HepG2 (cell line): ENCODE data around the gene TTBK1. TPM values are rescaled to one million over a fixed set of nuclear protein-coding genes. Genes with fewer than 3 reads are reported as not detected.

ENCODE experiments used
- ADNP ChIP-seq: sonication (generic); formaldehyde crosslinking; IDR thresholded peaks from 2 replicates; pipeline ENCODE4 v1.4.0; 2020; ENCODE audit warnings: missing genetic modification reagents
- AGO1 ChIP-seq: fragments of 200-400 bp; formaldehyde crosslinking; IDR thresholded peaks from 2 replicates; pipeline ENCODE4 v1.6.1; 2017; ENCODE audit warnings: mild to moderate bottlenecking, low read depth, low read length, moderate library complexity; ENCODE audit not compliant: poor library complexity, severe bottlenecking
- FIP1L1 ChIP-seq: fragments of 200-400 bp; formaldehyde crosslinking; IDR thresholded peaks from 2 replicates; pipeline ENCODE4 v1.6.1; 2018; ENCODE audit warnings: low read depth, mild to moderate bottlenecking, low read length, moderate library complexity, borderline replicate concordance; ENCODE audit not compliant: insufficient read depth
- GABPA ChIP-seq, 2 experiments: IDR thresholded peaks; 2 replicates each; pipeline ENCODE4 v1.6.1; 2011 to 2016; ENCODE audit warnings: low read depth in 2 of 2, low read length in 1 of 2, missing biosample characterization in 1 of 2, missing genetic modification characterization in 1 of 2
- KAT7 ChIP-seq: IDR thresholded peaks from 2 replicates; pipeline ENCODE4 v1.6.1; 2018; ENCODE audit warnings: borderline replicate concordance, missing compliant biosample characterization
- MED8 ChIP-seq: sonication (generic); formaldehyde crosslinking; IDR thresholded peaks from 2 replicates; pipeline ENCODE4 v1.8.1; 2023; ENCODE audit warnings: mild to moderate bottlenecking, missing genetic modification reagents; ENCODE audit not compliant: insufficient replicate concordance
- SP2 ChIP-seq: sonication (generic); formaldehyde crosslinking; IDR thresholded peaks from 2 replicates; pipeline ENCODE4 v1.5.1; 2020; ENCODE audit warnings: mild to moderate bottlenecking, missing genetic modification reagents
- ZBTB7A ChIP-seq: sonication (generic); formaldehyde crosslinking; IDR thresholded peaks from 2 replicates; pipeline ENCODE4 v1.8.0; 2022; ENCODE audit warnings: mild to moderate bottlenecking, missing genetic modification reagents
- ZNF569 ChIP-seq: sonication (generic); formaldehyde crosslinking; IDR thresholded peaks from 2 replicates; pipeline ENCODE4 v1.5.0; 2020; ENCODE audit warnings: mild to moderate bottlenecking, missing genetic modification reagents, moderate library complexity, borderline replicate concordance
- ZNF749 ChIP-seq: sonication (generic); formaldehyde crosslinking; IDR thresholded peaks from 2 replicates; pipeline ENCODE4 v1.8.0; 2022; ENCODE audit warnings: mild to moderate bottlenecking, missing genetic modification reagents, moderate library complexity, borderline replicate concordance
- polyA plus RNA-seq, 8 experiments: library from polyadenylated mRNA; depleted of rRNA in 3 of 8; stranded (reverse) in 7 of 8; unstranded in 1 of 8; fragments of >200 nt; fragmentation: Illumina TruSeq in 4 of 8; extraction: Trizol in 4 of 8; gene quantifications; 2 replicates each; pipeline versions ENCODE4 v1.2.1 to v1.2.3, GENCODE V29; 2011 to 2016; ENCODE audit warnings: low read depth in 4 of 8, missing spikeins in 1 of 8, mixed read lengths in 1 of 8; ENCODE audit not compliant: insufficient read depth in 1 of 8
- total RNA-seq, 5 experiments: library from RNA; depleted of rRNA; stranded (reverse); fragments of >200 nt; fragmentation: Illumina TruSeq; extraction: Trizol; gene quantifications; 2 replicates each; pipeline ENCODE4 v1.2.3, GENCODE V29; 2016; ENCODE audit warnings: low read depth in 1 of 5
- TF ChIP-seq, protein P1 (sequence below): sonication (generic); formaldehyde crosslinking; IDR thresholded peaks from 2 replicates; pipeline ENCODE4 v1.5.0; 2020; ENCODE audit warnings: missing genetic modification reagents
- TF ChIP-seq, protein P2 (sequence below): sonication (generic); formaldehyde crosslinking; IDR thresholded peaks from 2 replicates; pipeline ENCODE4 v1.4.0; 2020; ENCODE audit warnings: missing genetic modification reagents
- TF ChIP-seq, protein P3 (sequence below): sonication (generic); formaldehyde crosslinking; IDR thresholded peaks from 2 replicates; pipeline ENCODE4 v1.8.1; 2022; ENCODE audit warnings: mild to moderate bottlenecking, missing genetic modification reagents
- TF ChIP-seq, protein P4 (sequence below): IDR thresholded peaks from 2 replicates; pipeline ENCODE4 v1.6.1; 2016; ENCODE audit warnings: mild to moderate bottlenecking
- TF ChIP-seq, protein P5 (sequence below): sonication (generic); formaldehyde crosslinking; conservative IDR thresholded peaks from 2 replicates; pipeline ENCODE4 v1.4.0; 2020; ENCODE audit warnings: missing genetic modification reagents
- TF ChIP-seq, protein P6 (sequence below): IDR thresholded peaks from 2 replicates; pipeline ENCODE4 v1.4.0; 2020; ENCODE audit warnings: mild to moderate bottlenecking, missing genetic modification reagents

Gene TTBK1
- total and polyA plus RNA-seq, 2 of the 13 experiments (the other 11 are each of a cell fraction or from before 2014, with no cell fraction given), result 0.24 to 0.33 TPM

DNA sequence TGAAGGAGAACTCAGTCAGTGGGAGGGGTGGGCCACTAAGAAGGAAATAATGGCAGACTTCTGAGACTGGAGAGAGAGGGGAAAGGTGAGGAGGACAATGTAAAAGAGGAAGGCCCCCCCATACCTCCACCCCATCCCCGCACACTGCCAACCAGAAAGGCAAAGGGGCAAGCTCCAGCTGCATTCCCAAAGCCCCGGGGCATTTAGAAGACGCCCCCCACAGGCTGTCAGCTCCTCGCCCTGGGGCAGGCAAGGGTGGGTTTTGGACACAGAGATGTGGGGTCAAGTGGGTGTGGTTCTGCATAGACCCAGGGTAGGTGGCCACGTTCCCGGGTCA lies 34.0 kb downstream of the TTBK1 start (continued):
- TF ChIP-seq, protein P1, sequence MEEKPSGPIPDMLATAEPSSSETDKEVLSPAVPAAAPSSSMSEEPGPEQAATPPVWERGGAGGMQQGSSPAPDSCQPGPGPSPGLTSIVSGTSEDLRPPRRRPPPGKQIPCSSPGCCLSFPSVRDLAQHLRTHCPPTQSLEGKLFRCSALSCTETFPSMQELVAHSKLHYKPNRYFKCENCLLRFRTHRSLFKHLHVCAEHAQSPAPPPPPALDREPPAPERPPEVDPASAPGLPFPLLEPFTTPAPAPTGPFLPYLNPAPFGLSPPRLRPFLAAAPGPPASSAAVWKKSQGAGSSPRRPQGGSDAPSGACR (CRISPR knock-in tag), result 0 out of 2 replicates have a peak, but pooled peaks have one; percentile 3
- TF ChIP-seq FIP1L1 (no peak), ZNF749 (CRISPR knock-in tag) (no peak), KAT7 (CRISPR knock-in tag) (no peak), ZBTB7A (CRISPR knock-in tag) (no peak), ADNP (no peak), SP2 (CRISPR knock-in tag) (no peak), AGO1 (no peak), MED8 (CRISPR knock-in tag) (peak; percentile 50), GABPA (IDR thresholded peaks at IDR 0.05; ENCODE audit: low read depth, low read length) (no peak), GABPA (CRISPR knock-in tag; IDR thresholded peaks at IDR 0.05; ENCODE audit: low read depth) (no peak), ZNF569 (no peak)
- TF ChIP-seq, protein P2, sequence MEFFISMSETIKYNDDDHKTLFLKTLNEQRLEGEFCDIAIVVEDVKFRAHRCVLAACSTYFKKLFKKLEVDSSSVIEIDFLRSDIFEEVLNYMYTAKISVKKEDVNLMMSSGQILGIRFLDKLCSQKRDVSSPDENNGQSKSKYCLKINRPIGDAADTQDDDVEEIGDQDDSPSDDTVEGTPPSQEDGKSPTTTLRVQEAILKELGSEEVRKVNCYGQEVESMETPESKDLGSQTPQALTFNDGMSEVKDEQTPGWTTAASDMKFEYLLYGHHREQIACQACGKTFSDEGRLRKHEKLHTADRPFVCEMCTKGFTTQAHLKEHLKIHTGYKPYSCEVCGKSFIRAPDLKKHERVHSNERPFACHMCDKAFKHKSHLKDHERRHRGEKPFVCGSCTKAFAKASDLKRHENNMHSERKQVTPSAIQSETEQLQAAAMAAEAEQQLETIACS (CRISPR knock-in tag), result no peak
- TF ChIP-seq, protein P3, sequence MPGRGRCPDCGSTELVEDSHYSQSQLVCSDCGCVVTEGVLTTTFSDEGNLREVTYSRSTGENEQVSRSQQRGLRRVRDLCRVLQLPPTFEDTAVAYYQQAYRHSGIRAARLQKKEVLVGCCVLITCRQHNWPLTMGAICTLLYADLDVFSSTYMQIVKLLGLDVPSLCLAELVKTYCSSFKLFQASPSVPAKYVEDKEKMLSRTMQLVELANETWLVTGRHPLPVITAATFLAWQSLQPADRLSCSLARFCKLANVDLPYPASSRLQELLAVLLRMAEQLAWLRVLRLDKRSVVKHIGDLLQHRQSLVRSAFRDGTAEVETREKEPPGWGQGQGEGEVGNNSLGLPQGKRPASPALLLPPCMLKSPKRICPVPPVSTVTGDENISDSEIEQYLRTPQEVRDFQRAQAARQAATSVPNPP (CRISPR knock-in tag), result no peak
- TF ChIP-seq, protein P4, sequence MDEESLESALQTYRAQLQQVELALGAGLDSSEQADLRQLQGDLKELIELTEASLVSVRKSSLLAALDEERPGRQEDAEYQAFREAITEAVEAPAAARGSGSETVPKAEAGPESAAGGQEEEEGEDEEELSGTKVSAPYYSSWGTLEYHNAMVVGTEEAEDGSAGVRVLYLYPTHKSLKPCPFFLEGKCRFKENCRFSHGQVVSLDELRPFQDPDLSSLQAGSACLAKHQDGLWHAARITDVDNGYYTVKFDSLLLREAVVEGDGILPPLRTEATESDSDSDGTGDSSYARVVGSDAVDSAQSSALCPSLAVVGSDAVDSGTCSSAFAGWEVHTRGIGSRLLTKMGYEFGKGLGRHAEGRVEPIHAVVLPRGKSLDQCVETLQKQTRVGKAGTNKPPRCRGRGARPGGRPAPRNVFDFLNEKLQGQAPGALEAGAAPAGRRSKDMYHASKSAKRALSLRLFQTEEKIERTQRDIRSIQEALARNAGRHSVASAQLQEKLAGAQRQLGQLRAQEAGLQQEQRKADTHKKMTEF (CRISPR knock-in tag), result no peak
- TF ChIP-seq, protein P5, sequence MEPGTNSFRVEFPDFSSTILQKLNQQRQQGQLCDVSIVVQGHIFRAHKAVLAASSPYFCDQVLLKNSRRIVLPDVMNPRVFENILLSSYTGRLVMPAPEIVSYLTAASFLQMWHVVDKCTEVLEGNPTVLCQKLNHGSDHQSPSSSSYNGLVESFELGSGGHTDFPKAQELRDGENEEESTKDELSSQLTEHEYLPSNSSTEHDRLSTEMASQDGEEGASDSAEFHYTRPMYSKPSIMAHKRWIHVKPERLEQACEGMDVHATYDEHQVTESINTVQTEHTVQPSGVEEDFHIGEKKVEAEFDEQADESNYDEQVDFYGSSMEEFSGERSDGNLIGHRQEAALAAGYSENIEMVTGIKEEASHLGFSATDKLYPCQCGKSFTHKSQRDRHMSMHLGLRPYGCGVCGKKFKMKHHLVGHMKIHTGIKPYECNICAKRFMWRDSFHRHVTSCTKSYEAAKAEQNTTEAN (CRISPR knock-in tag), result 0 out of 2 replicates have a peak, but pooled peaks have one; percentile 37
- TF ChIP-seq, protein P6, sequence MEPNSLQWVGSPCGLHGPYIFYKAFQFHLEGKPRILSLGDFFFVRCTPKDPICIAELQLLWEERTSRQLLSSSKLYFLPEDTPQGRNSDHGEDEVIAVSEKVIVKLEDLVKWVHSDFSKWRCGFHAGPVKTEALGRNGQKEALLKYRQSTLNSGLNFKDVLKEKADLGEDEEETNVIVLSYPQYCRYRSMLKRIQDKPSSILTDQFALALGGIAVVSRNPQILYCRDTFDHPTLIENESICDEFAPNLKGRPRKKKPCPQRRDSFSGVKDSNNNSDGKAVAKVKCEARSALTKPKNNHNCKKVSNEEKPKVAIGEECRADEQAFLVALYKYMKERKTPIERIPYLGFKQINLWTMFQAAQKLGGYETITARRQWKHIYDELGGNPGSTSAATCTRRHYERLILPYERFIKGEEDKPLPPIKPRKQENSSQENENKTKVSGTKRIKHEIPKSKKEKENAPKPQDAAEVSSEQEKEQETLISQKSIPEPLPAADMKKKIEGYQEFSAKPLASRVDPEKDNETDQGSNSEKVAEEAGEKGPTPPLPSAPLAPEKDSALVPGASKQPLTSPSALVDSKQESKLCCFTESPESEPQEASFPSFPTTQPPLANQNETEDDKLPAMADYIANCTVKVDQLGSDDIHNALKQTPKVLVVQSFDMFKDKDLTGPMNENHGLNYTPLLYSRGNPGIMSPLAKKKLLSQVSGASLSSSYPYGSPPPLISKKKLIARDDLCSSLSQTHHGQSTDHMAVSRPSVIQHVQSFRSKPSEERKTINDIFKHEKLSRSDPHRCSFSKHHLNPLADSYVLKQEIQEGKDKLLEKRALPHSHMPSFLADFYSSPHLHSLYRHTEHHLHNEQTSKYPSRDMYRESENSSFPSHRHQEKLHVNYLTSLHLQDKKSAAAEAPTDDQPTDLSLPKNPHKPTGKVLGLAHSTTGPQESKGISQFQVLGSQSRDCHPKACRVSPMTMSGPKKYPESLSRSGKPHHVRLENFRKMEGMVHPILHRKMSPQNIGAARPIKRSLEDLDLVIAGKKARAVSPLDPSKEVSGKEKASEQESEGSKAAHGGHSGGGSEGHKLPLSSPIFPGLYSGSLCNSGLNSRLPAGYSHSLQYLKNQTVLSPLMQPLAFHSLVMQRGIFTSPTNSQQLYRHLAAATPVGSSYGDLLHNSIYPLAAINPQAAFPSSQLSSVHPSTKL (CRISPR knock-in tag), result no peak
